ENCODE results near the gene ACER3.

The ACER3 gene

GRCh38 chr11:77069969-77070582 is 209.4 kb downstream of the ACER3 start:
- no peak for DNase-seq (ENCODE audit: insufficient read length, low spot score)
- FAIRE-seq, result no peak

- DNase-seq (ENCODE audit: insufficient read length, low spot score) (no peak), FAIRE-seq (no peak)
Measured at GRCh38 chr11:77071077-77071476, 210.4 kb downstream of the ACER3 start.

- FAIRE-seq (no peak), DNase-seq (ENCODE audit: insufficient read length, low spot score) (no peak)
Measured at GRCh38 chr11:77071671-77072605, 211.2 kb downstream of the ACER3 start.

GRCh38 chr11:77072851-77073327 is 212.2 kb downstream of the ACER3 start:
- no peak for DNase-seq (ENCODE audit: insufficient read length, low spot score)
- FAIRE-seq, result no peak

- FAIRE-seq (no peak), DNase-seq (ENCODE audit: insufficient read length, low spot score) (no peak)
Measured at GRCh38 chr11:77073328-77074001, 212.7 kb downstream of the ACER3 start.

GRCh38 chr11:77074205-77074604 is 213.5 kb downstream of the ACER3 start:
- no peak for FAIRE-seq
- no peak for DNase-seq (ENCODE audit: insufficient read length, low spot score)

- FAIRE-seq (no peak), DNase-seq (ENCODE audit: insufficient read length, low spot score) (no peak)
Measured at GRCh38 chr11:77074626-77075221, 214.0 kb downstream of the ACER3 start.

- DNase-seq (ENCODE audit: insufficient read length, low spot score) (no peak), FAIRE-seq (no peak)
Measured at GRCh38 chr11:77075425-77075905, 214.7 kb downstream of the ACER3 start.
